Nucleus accumbens (tissue), 56 donors: ENCODE measurements around the gene HADHA.

Experiments
- DNase-seq, 56 donors: peaks; one replicate each; lab custom pipeline; 2025; lab: John Stamatoyannopoulos, UW

HADHA gene

GRCh38 chr2:26150243-26150642, 94.2 kb downstream of the HADHA start:
- DNase-seq = no peak

- no peak for DNase-seq
Observed at GRCh38 chr2:26148501-26148900, 95.9 kb downstream of the HADHA start.

GRCh38 chr2:26144953-26145680, 99.3 kb downstream of the HADHA start:
- DNase-seq = peak in 46 of 56 donors; percentile 6 to 83 (median 34)

- DNase-seq = no peak
Observed at GRCh38 chr2:26144031-26144430, 100.4 kb downstream of the HADHA start.

- no peak for DNase-seq
Observed at GRCh38 chr2:26141145-26141769, 103.2 kb downstream of the HADHA start.
